GM03348 (cell line): Measurements from ENCODE around the gene SRRT.

Source experiments
- DNase-seq: peaks from one replicate; pipeline ENCODE4 v3.0.0; 2012; ENCODE audit warnings: low spot score

Gene SRRT

DNA sequence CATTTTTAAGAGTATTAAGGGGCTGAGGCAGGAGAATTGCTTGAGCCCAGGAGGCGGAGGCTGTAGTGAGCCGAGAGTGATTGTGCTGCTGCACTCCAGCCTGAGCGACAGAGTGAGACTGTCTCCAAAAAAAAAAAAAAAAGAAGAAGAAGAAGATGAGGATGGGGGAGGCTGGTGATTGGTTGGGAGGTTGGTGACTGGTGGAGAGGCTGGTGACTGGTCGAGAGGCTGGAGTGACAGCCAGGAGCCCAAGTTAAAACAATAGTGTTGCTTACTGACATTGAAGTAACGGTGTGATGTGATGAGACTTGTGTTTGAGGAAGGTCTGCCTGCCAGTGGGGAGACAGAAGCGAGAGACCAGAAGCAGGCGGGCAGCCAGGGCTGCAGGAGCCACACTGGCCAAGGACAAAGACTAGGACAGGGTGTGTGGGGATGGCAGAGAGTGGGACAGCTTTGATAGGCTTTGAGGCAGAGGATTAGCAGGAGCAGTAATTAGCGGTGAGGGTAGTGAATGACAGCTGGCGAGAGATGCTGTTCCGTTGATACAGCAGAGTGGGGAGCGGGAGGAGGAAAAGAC lies 4.9 kb downstream of the SRRT start:
- DNase-seq = no peak

DNA sequence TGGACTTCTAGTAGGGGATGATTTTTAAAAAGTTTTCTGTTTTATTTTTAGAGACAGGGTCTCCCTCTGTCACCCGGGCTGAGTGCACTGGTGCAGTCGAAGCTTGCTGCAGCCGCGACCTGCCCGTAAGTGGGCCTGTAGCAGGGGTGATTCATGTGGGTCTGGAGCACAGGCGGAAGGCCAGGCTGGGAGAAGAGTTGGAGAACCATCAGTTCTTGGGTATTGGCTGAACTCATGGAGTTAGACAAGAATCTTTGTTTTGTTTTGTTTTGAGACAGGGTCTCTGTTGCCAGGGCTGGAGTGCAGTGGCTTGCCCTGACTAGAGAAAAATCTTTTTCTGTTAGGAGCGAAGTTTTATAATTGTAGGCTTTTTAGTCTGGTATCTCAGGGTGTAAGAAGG lies 5.7 kb downstream of the SRRT start:
- no peak for DNase-seq

DNA sequence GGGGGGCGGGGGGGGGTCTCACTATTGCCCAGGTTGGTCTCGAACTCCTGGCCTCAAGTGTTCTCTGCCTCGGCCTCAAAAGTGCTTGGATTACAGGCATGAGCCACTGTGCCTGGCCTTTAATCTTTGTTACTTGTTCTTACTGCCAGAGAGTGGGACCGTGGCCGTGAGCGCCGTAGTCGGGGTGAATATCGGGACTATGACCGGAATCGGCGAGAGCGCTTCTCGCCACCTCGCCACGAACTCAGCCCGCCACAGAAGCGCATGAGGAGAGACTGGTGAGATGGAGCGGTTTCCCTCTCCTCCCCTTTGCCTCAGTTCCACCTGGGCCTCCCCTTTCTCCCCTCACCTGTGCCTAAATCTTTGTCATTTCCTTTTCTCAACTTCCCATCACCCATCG lies 6.2 kb downstream of the SRRT start:
- no peak for DNase-seq

DNA sequence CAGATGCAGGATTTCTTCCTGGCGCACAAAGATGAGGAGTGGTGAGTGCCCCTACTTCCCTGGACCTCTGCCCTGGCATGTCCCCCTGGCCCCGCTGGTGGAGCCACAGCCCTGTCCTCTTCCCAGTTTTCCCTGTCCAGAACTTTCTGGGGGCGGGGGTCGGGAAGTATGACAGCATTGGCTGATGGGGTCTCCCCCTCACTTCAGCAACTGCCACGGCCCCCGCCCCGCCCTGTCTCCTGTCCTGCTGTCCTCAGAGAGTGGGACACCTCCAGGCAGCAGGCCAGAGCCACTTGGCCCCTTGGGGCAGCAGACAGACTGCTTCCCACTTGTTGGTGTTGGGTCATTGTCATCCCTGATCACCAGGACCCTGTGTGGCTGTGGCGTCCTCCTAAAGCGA lies 7.3 kb downstream of the SRRT start:
- no peak for DNase-seq

DNA sequence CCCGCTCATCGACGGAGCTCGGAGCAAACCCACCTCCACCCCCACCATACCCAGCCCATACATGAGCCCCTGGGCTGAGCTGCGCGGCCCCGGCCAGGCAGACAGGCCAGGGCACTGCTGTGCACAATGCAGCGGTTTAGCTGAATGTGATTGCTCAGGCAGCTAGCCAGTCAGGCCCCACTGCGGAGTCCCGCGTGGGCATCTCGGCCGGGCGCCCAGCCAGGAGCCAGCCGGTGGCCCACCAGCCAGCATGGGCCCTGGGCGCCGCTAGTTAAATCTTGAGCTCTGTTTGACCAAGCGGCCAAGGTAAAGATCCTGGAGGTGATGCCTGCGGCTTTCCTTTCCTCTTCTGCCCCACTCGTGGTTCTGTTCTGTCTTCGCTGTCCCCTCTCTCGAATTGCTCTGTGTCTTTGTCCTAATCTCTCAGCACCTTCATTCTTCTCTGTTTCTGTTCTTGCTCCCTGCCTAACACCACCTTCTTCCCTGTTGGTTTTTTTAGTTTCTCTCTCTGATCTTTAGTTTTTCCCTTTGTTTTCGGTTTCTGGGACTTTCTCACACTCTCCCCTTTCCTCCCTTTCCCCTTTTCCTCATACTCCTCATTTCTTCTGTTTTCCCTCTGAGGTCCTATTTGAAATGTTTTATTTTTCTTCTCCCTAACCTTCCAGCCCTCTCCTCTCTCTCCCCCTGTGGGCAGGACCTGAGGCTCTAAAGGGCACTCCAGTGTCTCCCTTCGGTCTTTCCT lies 8.1 kb downstream of the SRRT start:
- no peak for DNase-seq

DNA sequence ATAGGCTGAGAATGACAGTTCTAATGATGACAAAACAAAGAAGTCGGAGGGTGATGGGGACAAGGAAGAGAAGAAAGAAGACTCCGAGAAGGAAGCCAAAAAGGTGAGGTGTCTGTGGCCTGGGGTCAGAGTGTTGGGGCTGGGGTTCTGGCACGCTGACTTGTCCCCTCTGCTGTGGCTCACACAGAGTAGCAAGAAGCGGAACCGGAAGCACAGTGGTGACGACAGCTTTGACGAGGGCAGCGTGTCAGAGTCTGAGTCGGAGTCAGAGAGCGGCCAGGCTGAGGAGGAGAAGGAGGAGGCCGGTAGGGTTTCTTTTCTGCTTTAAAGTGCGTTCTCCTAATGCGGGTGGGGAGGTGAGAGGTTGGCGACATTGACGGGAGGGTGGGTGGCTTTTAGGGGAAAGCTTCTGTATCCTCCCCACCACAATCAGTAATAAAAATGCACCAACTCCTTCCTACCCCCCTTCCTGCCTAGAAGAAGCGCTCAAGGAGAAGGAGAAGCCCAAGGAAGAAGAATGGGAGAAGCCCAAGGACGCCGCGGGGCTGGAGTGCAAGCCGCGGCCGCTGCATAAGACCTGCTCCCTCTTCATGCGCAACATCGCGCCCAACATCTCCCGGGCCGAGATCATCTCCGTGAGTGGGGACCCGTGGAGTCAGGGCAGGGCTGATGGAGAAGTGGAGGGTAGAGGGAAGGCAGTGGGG lies 10.0 kb downstream of the SRRT start:
- no peak for DNase-seq

DNA sequence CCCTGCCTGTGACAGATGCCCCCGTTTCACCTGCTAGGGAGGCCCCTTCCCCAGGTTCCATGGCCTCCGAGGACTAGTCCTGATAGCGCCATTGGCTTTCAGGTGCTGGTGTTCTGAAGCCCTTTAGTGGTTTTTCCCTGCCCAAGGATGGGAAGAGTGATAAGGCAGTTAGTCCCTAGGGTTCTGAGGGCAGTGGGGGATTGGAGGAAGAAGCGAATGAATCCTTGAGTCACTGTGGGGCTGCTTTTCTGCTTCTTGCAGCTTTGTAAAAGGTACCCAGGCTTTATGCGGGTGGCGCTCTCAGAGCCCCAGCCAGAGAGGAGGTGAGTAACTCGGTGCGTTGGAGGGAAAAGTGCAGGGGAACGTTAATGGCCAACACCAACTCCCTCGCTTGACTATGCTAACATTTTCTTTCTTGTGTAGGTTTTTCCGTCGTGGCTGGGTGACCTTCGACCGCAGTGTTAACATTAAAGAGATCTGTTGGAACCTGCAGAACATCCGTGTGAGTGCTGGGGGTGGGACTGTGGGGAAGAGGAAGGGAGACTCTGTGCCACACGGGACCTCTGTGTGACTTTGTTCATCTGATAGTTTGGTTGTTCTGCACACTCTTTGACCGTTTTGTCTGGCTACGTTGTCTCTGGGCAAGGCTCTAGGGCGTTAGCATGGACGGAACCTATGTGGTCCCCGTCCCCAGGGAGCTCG lies 10.7 kb downstream of the SRRT start:
- no peak for DNase-seq

DNA sequence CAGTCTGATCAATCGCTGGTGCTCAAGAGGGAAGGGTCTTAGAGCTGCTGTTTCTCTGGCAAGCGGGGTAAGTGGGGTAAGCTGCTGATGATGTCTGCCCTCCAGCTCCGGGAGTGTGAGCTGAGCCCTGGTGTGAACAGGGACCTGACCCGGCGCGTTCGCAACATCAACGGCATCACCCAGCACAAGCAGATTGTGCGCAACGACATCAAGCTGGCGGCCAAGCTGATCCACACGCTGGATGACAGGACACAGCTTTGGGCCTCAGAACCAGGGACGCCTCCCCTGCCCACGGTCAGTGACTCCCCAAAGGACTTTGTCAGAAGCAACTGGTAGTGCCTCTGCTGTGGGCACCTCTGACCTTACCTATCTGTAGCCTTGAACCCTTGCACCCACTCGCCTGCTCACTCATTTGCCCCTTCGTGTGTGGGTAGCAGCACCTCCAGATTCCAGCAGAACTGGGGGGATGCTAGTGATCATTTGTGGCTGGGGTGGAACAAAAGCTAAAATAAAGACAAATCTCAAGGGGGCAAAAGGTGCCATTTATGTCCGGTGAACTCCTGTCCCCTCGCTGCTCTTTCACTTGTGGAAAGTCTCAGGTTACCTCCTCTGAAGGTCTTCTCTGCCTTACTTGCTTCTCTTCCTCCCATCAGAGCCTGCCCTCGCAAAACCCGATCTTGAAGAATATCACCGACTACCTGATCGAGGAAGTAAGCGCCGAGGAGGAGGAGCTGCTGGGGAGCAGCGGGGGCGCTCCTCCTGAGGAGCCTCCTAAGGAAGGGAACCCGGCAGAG lies 11.4 kb downstream of the SRRT start:
- no peak for DNase-seq

DNA sequence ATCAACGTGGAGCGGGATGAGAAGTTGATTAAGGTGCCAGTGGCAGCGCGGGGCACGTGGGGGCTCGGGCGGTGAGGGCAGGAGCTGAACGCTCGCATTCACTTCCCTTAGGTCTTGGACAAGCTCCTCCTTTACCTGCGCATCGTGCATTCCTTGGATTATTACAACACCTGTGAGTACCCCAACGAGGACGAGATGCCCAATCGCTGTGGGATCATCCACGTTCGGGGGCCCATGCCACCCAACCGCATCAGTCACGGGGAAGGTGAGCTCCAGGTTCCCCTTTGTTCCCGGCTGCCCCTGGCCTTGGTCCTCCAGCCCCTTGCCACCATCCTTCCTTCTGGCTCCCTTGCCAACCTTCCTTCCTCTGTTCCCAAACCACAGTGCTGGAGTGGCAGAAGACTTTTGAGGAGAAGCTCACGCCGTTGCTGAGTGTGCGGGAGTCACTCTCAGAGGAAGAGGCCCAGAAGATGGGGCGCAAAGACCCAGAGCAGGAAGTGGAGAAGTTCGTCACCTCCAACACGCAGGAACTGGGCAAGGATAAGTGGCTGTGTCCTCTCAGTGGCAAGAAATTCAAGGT lies 12.1 kb downstream of the SRRT start:
- no peak for DNase-seq

DNA sequence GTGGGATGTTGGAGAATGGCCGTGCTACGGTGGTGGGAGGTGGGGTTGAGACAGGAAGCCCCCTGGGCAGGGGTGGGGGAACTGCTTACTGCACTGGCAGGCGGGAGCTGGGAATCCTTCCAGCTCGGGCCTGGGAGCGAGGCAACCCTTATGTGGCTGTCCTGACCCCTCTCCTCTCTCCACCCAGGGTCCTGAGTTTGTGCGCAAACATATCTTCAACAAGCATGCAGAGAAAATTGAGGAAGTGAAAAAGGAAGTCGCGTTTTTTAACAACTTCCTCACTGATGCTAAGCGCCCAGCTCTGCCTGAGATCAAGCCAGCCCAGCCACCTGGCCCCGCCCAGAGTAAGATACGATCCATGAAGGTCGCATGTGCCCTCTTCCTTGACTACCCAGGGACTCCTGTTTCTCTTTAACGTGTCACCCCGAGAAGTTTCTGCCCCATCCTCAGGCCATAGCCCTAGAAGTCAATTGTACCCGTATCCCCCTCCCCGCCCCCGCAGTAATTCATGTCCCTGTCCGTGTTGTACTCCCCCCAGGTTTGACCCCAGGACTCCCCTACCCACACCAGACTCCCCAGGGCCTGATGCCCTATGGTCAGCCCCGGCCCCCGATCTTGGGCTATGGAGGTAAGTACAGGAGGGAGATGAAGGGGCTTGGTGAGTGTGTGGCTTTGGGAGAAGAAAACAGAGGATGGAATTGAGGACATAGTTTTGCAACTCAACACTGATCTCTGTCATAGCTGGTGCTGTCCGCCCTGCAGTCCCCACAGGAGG lies 12.8 kb downstream of the SRRT start:
- no peak for DNase-seq

DNA sequence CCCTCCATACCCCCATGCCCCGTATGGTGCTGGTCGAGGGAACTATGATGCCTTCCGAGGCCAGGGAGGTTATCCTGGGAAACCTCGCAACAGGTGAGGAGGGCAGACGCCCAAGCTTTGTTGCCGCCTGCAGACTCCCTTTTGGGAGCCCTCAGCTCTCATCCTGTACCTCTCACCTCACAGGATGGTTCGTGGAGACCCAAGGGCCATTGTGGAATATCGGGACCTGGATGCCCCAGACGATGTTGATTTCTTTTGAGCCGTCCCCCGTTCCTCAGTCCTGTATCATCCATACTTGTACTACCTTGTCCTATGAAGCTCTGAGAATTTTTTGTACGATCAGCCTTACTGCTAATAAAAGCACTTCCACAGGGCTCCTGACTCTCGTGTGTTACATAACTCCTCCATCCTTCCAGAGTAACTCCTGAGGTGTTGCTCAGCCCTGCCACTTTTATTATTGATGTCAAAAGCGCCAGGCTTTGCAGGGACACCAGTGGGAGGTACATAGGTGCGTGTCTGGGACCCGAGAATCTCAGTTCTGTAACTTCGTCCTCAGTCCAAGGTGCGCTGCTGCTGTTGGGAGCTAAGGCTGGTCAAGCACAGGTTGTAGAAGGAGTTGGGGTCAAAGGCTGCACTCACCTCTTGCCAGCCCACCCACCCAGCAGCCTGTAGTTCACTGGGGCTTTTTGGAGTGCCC lies 13.5 kb downstream of the SRRT start:
- DNase-seq = peak; percentile 7

DNA sequence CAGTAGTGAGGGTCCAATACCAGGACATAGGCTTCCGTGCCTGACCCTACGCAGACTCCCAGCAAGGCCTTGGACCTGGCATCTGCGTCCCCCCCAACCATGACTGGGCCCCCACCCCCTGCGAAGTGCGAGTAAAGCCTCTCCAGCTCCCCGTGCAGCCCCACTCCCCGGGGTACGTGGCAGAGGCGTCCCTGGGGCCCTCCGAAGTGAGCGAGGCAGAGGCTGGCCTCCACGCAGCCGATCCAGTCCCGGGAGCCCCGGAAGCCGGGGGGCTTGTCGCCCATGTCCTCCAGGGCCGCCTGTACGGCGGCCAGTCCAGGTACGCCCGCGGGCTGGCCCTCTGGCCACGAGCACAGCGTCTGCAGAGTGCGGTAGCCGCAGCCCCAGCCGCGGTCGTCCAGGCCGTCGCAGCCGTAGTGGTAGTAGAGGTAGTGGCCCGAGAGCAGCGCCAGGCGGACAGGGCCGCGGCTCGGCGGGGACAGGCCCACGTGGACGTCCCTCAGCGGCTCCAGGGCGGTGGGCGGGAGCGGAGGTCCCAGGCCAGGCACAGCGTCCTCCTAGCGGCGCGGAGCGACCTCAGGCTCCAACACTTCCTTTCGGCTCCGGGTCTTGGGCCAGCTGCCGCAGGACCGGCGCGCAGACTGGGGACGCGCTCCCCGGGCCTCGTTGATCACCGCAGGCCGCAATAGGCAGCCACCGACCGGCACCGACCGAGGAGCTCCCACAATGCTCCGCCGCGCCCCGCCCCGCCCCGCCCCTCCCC lies 14.3 kb downstream of the SRRT start, which contains the start of gene UFSP1:
TSS of gene UFSP1 (minus strand) at position 728 of the 763 bp plus-strand sequence. CDS start at position 284, 444 bp downstream.
- DNase-seq = no peak

DNA sequence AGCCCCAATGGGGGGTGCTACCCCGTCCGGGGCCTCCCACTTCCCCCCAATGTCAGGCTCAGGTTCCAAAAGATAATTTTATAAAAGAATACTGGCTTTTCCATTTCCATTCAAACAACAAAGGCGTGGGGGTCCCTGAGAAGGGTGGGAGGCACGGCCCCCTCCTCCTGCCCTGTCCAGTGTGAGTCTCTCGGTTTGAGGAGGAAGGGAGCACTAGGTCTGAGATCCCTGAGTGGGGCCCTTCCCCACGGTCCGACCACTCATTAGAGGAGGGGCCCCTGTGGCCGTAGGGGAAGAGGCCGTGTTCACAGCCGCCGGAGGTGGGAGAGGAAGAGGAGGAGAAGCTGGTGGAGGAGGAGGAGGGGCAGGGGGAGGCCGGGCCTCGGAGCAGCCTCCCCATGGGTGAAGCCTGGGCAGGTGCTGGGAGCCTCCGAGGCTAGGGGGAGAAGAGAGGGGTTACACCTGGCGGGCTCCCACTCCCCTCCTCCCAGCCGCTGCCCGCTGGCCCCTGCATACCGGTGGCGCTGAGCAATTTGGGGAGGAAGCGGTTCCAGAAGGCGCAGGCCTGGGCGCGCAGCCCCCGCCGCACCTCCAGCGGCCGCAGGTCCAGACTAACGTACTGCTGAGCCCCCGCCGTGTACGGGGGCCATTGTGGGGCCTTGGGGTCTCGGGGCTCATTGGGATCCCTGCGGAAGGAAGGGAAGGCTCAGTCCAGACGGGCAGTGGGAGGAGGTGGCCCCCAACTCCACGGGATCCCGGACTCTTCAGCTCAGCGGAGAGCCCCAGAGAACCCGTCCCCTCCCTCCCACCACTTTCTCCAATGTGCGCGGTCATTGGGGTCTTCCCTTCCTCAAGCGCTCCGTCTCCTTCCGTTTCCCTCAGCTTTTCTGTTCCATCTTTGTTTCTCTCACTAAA lies 16.0 kb downstream of the SRRT start:
- peak; percentile 3 for DNase-seq

DNA sequence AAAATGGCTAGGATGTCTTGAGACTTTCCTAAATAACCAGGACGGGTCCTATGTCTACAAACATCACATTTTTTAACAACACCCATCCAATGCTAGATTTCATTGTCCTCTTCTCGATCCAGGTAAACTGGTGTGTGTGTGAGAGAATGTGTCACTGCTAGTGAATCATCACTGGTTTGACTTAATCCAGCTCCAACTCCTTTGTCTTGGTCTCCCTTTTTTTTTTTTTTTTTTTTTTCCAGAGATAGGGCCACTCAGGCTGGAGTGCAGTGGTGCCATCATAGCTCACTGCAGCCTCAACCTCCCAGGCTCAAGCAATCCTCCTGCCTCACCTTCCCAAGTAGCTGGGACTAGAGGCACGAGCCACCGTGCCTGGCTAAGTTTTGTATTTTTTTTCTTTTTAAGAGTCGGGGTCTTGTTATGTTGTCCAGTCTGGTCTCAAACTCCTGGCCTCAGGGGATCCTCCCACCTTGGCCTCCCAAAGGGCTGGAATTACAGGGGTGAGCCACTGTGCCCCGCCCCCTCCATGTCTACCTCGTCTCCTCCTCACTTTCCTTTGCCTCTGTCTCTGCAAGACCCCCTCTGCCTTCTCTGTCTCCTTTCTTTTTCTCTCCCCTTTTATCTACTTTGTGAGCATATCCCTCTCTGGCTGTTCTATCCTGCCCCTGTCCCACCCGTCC lies 16.8 kb downstream of the SRRT start:
- DNase-seq = peak; percentile 2

DNA sequence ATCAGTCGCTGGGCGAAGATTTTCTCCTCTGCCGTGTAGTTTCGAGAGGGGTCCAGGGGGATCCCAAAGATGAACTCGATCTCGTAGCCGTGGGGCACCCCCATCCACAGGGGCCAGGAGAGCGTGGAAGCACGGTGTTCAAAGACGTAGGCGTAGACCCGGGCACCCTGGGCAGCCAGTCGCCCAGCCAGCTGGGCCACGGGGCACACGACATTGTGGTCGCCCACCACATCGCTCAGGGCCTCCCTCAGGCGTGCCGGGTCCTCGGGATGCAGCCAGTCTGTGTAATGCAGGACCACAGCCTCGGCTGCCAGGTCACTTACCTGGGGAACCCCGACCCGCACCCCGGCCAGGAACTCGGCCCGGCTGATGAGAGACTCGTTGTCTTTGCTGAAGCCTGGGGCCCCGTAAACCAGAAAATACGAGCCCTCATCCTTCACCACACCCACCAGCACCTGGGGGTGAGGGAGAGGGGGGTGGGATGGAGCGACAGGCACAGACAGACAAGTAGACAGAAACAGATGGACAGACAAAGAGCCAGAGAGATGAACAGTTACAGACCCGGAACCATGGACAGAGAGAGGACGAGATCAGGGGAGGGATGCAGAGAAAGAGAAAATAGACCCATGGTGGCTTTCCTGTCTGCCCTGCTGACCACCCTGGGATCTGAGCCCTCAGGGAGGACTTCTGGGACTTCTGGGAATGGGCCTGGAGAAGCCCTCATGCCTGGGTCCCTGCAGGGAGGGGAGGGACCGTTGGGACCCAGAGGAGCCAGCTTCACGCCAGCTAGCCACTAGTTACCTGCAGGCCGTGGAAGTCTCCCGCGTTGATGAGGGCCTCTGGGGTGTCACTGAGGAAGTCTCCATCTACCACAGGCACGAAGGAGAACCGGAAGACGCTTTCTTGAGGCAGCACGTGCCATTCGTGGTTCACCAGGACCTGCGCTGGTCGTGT lies 17.7 kb downstream of the SRRT start:
- peak; percentile 2 for DNase-seq

DNA sequence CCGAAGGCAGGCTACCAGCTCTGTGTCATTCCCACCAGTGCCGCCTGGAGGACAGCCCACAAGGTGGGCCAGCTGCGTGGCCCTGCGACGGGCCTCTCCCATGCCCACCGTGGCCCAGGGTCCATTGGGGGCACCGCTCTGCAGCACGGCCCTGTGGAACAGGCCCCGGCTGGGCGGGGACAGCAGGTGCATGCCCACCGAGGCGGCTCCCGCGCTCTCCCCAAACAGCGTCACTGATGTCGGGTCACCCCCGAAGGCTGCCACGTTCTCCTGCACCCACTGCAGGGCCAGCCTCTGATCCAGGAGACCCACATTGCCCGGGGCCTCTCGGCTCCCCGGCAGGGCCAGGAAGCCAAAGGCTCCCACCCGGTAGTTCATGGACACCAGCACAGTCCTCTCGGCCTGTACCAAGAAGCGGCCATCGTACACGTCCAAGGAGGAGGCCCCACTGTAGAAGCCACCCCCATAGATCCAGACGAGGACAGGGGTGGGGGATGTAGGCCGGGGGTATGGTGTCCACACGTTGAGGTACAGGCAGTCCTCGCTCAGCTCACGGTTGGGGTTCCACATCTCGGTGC lies 18.5 kb downstream of the SRRT start:
- peak; percentile 1 for DNase-seq
